Ectodermal cell (in vitro differentiated cells): ENCODE data around the gene FARP2. TPM values are rescaled to one million over a fixed set of nuclear protein-coding genes. Genes with fewer than 3 reads are reported as not detected.

Source experiments
- H3K27ac ChIP-seq: 2 replicates; pipeline ENCODE4 v1.7.0; 2013; ENCODE audit warnings: mild to moderate bottlenecking, low read depth, low read length; ENCODE audit not compliant: insufficient read depth, poor library complexity, severe bottlenecking
- H3K27me3 ChIP-seq: 2 replicates; pipeline ENCODE4 v1.7.0; 2013; ENCODE audit warnings: mild to moderate bottlenecking, low read length; ENCODE audit not compliant: insufficient read depth, control insufficient read depth, poor library complexity, severe bottlenecking
- H3K36me3 ChIP-seq: one replicate; pipeline ENCODE4 v1.7.0; 2013; ENCODE audit warnings: low read length; ENCODE audit not compliant: control insufficient read depth, insufficient read depth
- H3K4me1 ChIP-seq: one replicate; pipeline ENCODE4 v1.7.0; 2013; ENCODE audit warnings: low read length; ENCODE audit not compliant: control insufficient read depth, insufficient read depth
- H3K4me3 ChIP-seq: 2 replicates; pipeline ENCODE4 v1.7.0; 2013; ENCODE audit warnings: low read depth, low read length, control low read depth; ENCODE audit not compliant: insufficient read depth
- H3K9me3 ChIP-seq: 2 replicates; pipeline ENCODE4 v1.7.0; 2013; ENCODE audit warnings: mild to moderate bottlenecking, low read length, moderate library complexity; ENCODE audit not compliant: control insufficient read depth
- WGBS, 2 experiments: methylation state at CpG; one replicate each; pipeline ENCODE4 v1.1.7; 2013; ENCODE audit warnings: missing lambda C conversion rate in 2 of 2; 5-methylcytosine and 5-hydroxymethylcytosine counted together
- polyA plus RNA-seq, 4 experiments: library from polyadenylated mRNA; stranded (reverse); fragments of 50-300 nt; gene quantifications; one replicate each; pipeline ENCODE4 v1.2.3, GENCODE V29; 2013

The FARP2 gene
- 32.2 TPM for polyA plus RNA-seq (2013, experiment 1 of 4)
- polyA plus RNA-seq (2013, experiment 2 of 4) = 34.4 TPM
- 32.5 TPM for polyA plus RNA-seq (2013, experiment 3 of 4)
- 33.7 TPM for polyA plus RNA-seq (2013, experiment 4 of 4)

GRCh38 chr2:241355983-241356870 lies at the start of gene FARP2:
Gene FARP2, plus strand, starts transcription at chr2:241356285. Its CDS starts 16,823 bp downstream, at chr2:241373108.
- H3K9me3 ChIP-seq = no peaks in the 10 kb centered on the region
- peaks cover 10% of the 10 kb centered on the region for H3K36me3 ChIP-seq
- WGBS, 2 experiments = 1% methylated on average over 101 of the region's 101 CpGs
- H3K4me3 ChIP-seq = peak within 1 kb of the TSS; percentile 86
- H3K4me1 ChIP-seq = peaks cover 6% of the 10 kb centered on the region
- H3K27me3 ChIP-seq = no peaks in the 10 kb centered on the region
- H3K27ac ChIP-seq = peak within 1 kb of the TSS; percentile 86

GRCh38 chr2:241307055-241307454 lies 49.0 kb upstream of the FARP2 start:
- WGBS, 2 experiments = 89 to 90% methylated on average over 4 to 6 of the region's 6 CpGs
- no peaks in the 10 kb centered on the region for H3K27me3 ChIP-seq
- H3K36me3 ChIP-seq = no peaks in the 10 kb centered on the region

GRCh38 chr2:241308267-241308666 lies 47.8 kb upstream of the FARP2 start:
- H3K36me3 ChIP-seq = no peaks in the 10 kb centered on the region
- H3K4me1 ChIP-seq = no peaks in the 10 kb centered on the region
- no peak overlapping the region for H3K4me3 ChIP-seq
- no peaks in the 10 kb centered on the region for H3K27me3 ChIP-seq
- 92 to 94% methylated on average over 5 of the region's 5 CpGs for WGBS, 2 experiments
- no peak overlapping the region for H3K27ac ChIP-seq
- H3K9me3 ChIP-seq = no peaks in the 10 kb centered on the region

More at GRCh38 chr2:241307055-241307454, 49.0 kb upstream of the FARP2 start:
- Histone ChIP-seq H3K9me3 (no peaks in the 10 kb centered on the region), H3K27ac (no peak overlapping the region), H3K4me3 (no peak overlapping the region), H3K4me1 (no peaks in the 10 kb centered on the region)

- Histone ChIP-seq H3K36me3 (no peaks in the 10 kb centered on the region), H3K27me3 (no peaks in the 10 kb centered on the region), H3K27ac (no peak overlapping the region), H3K9me3 (no peaks in the 10 kb centered on the region), H3K4me3 (no peak overlapping the region), H3K4me1 (peaks cover 3% of the 10 kb centered on the region)
- WGBS, 2 experiments = 94 to 95% methylated on average over 17 to 18 of the region's 18 CpGs
Observed at GRCh38 chr2:241308832-241309500, 47.1 kb upstream of the FARP2 start.

- H3K9me3 ChIP-seq = no peaks in the 10 kb centered on the region
- H3K27ac ChIP-seq = no peak overlapping the region
- peaks cover 6% of the 10 kb centered on the region for H3K4me1 ChIP-seq
- WGBS, 2 experiments = 88% methylated on average over 2 of the region's 2 CpGs
- H3K36me3 ChIP-seq = no peaks in the 10 kb centered on the region
- H3K4me3 ChIP-seq = no peak overlapping the region
- no peaks in the 10 kb centered on the region for H3K27me3 ChIP-seq
Observed at GRCh38 chr2:241309684-241310117, 46.4 kb upstream of the FARP2 start.

- no peaks in the 10 kb centered on the region for H3K9me3 ChIP-seq
- H3K4me1 ChIP-seq = peaks cover 6% of the 10 kb centered on the region
- H3K27me3 ChIP-seq = no peaks in the 10 kb centered on the region
- H3K27ac ChIP-seq = no peak overlapping the region
- no peaks in the 10 kb centered on the region for H3K36me3 ChIP-seq
- WGBS, 2 experiments = 92 to 98% methylated on average over 13 of the region's 13 CpGs
- H3K4me3 ChIP-seq = no peak overlapping the region
Observed at GRCh38 chr2:241310917-241311566, 45.0 kb upstream of the FARP2 start.

GRCh38 chr2:241312082-241312481 lies 44.0 kb upstream of the FARP2 start:
- Histone ChIP-seq H3K9me3 (no peaks in the 10 kb centered on the region), H3K4me3 (no peak overlapping the region), H3K27ac (no peak overlapping the region), H3K27me3 (no peaks in the 10 kb centered on the region), H3K4me1 (peaks cover 7% of the 10 kb centered on the region), H3K36me3 (no peaks in the 10 kb centered on the region)
- 93 to 95% methylated on average over 4 of the region's 4 CpGs for WGBS, 2 experiments

- no peaks in the 10 kb centered on the region for H3K9me3 ChIP-seq
- H3K4me1 ChIP-seq = peaks cover 22% of the 10 kb centered on the region
- WGBS, 2 experiments = 94% methylated on average over 8 of the region's 8 CpGs
- H3K4me3 ChIP-seq = no peak overlapping the region
- H3K27ac ChIP-seq = no peak overlapping the region
- H3K27me3 ChIP-seq = no peaks in the 10 kb centered on the region
- no peaks in the 10 kb centered on the region for H3K36me3 ChIP-seq
Observed at GRCh38 chr2:241313543-241314095, 42.5 kb upstream of the FARP2 start.

GRCh38 chr2:241314226-241315092 lies 41.6 kb upstream of the FARP2 start:
- peak overlapping the region; percentile 90 for H3K4me3 ChIP-seq
- H3K36me3 ChIP-seq = no peaks in the 10 kb centered on the region
- H3K27ac ChIP-seq = peak overlapping the region; percentile 99
- no peaks in the 10 kb centered on the region for H3K9me3 ChIP-seq
- no peaks in the 10 kb centered on the region for H3K27me3 ChIP-seq
- WGBS, 2 experiments = 5 to 6% methylated on average over 38 of the region's 38 CpGs
- peaks cover 25% of the 10 kb centered on the region for H3K4me1 ChIP-seq
